OCI-LY3 (cell line): ENCODE data around the gene SND1.

Experiments
- EZH2phosphoT487 ChIP-seq: fragments of 200-600 bp; shearing (Covaris generic); IDR thresholded peaks from 2 replicates; pipeline ENCODE4 v1.6.1; 2018; ENCODE audit warnings: antibody characterized with exemption, mixed run types, low read depth
- TF ChIP-seq, protein P1 (sequence below): fragments of 200-600, 300-600 bp; sonication (generic); IDR thresholded peaks from 2 replicates; pipeline ENCODE4 v1.5.1; 2014; ENCODE audit warnings: antibody characterized with exemption, low read length, low read depth

DNA sequence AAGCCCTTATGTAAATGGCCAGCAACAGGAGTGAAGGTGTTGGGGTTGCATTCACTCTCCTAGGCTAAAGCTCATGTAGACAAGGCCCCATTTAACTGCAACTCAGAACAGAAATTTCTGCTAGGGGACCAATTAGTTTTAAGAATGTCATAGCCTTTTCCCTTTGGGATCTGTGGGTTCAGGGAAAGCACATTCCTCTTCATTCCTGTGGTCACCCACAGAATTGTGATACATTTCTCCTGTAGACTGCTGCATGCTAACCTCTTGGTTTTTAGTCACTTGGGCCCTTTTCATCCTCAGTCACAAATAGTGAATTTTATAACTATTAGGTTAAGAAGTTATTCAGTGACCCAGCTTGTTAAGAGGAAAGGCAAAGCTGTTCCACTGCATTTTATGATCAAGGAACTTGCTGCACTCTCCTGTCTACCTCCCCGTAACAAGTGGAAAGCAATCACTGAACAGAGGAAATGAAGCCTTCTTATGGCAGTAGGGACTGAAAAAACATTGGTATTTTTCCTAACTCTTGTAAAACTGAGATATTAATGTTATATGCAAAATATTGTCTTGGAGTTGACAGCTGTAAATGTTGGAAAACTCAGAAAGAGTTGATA, 124.9 kb downstream of the SND1 start:
- no peak for TF ChIP-seq EZH2phosphoT487
- TF ChIP-seq, protein P1, sequence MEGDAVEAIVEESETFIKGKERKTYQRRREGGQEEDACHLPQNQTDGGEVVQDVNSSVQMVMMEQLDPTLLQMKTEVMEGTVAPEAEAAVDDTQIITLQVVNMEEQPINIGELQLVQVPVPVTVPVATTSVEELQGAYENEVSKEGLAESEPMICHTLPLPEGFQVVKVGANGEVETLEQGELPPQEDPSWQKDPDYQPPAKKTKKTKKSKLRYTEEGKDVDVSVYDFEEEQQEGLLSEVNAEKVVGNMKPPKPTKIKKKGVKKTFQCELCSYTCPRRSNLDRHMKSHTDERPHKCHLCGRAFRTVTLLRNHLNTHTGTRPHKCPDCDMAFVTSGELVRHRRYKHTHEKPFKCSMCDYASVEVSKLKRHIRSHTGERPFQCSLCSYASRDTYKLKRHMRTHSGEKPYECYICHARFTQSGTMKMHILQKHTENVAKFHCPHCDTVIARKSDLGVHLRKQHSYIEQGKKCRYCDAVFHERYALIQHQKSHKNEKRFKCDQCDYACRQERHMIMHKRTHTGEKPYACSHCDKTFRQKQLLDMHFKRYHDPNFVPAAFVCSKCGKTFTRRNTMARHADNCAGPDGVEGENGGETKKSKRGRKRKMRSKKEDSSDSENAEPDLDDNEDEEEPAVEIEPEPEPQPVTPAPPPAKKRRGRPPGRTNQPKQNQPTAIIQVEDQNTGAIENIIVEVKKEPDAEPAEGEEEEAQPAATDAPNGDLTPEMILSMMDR: no peak
